AG08396 (cell line): Measurements from ENCODE around the gene PDCD1LG2.
"Not testable (repeated sequence)": the region's sequence is repeated elsewhere in the genome, so short reads cannot be mapped to it uniquely, and the experiment has no call there.

Experiments
- DNase-seq: peaks from one replicate; pipeline ENCODE4 v3.0.0; 2012; ENCODE audit warnings: low spot score, mixed read lengths

PDCD1LG2 gene

GRCh38 chr9:5510360-5510931 lies at the start of gene PDCD1LG2:
TSS of gene PDCD1LG2 (plus strand) at chr9:5510531. CDS start at chr9:5522547, 12,016 bp downstream.
- no peak for DNase-seq

GRCh38 chr9:5464831-5465330 lies 45.5 kb upstream of the PDCD1LG2 start:
- not testable (repeated sequence) for DNase-seq

GRCh38 chr9:5466005-5466404 lies 44.3 kb upstream of the PDCD1LG2 start:
- no peak for DNase-seq

- no peak for DNase-seq
Observed at GRCh38 chr9:5466766-5467165, 43.6 kb upstream of the PDCD1LG2 start.

GRCh38 chr9:5468850-5469249 lies 41.5 kb upstream of the PDCD1LG2 start:
- DNase-seq: no peak

GRCh38 chr9:5470122-5470521 lies 40.2 kb upstream of the PDCD1LG2 start:
- DNase-seq: no peak

GRCh38 chr9:5470816-5471215 lies 39.5 kb upstream of the PDCD1LG2 start:
- no peak for DNase-seq

GRCh38 chr9:5475611-5476010 lies 34.7 kb upstream of the PDCD1LG2 start:
- not testable (repeated sequence) for DNase-seq

GRCh38 chr9:5478206-5478605 lies 32.1 kb upstream of the PDCD1LG2 start:
- no peak for DNase-seq

GRCh38 chr9:5479994-5480694 lies 30.2 kb upstream of the PDCD1LG2 start:
- no peak for DNase-seq

GRCh38 chr9:5480919-5481318 lies 29.4 kb upstream of the PDCD1LG2 start:
- no peak for DNase-seq

- no peak for DNase-seq
Observed at GRCh38 chr9:5481322-5482040, 28.9 kb upstream of the PDCD1LG2 start.

- no peak for DNase-seq
Observed at GRCh38 chr9:5482194-5482593, 28.1 kb upstream of the PDCD1LG2 start.

- no peak for DNase-seq
Observed at GRCh38 chr9:5483306-5483705, 27.0 kb upstream of the PDCD1LG2 start.

- DNase-seq: no peak
Observed at GRCh38 chr9:5485378-5486085, 24.8 kb upstream of the PDCD1LG2 start.

- DNase-seq: no peak
Observed at GRCh38 chr9:5486988-5487387, 23.3 kb upstream of the PDCD1LG2 start.

- DNase-seq: no peak
Observed at GRCh38 chr9:5488221-5489008, 21.9 kb upstream of the PDCD1LG2 start.

- DNase-seq: no peak
Observed at GRCh38 chr9:5489630-5490490, 20.5 kb upstream of the PDCD1LG2 start.

GRCh38 chr9:5492965-5493678 lies 17.2 kb upstream of the PDCD1LG2 start:
- DNase-seq: no peak
